Mesenchymal stem cell (in vitro differentiated cells and primary cell): Measurements from ENCODE around the gene STAU1.
"Not testable (repeated sequence)": the region's sequence is repeated elsewhere in the genome, so short reads cannot be mapped to it uniquely, and the experiment has no call there.

Source experiments
- DNase-seq: peaks from one replicate; pipeline ENCODE4 v3.0.0-alpha.2; 2013
- H2AFZ ChIP-seq: one replicate; pipeline ENCODE4 v1.6.1; 2013; ENCODE audit warnings: low read depth, mild to moderate bottlenecking, control low read depth, inconsistent platforms, low read length, moderate library complexity
- H2AK5ac ChIP-seq: 2 replicates; pipeline ENCODE4 v1.6.1; 2013; ENCODE audit warnings: low read length, moderate library complexity, mild to moderate bottlenecking, inconsistent platforms; ENCODE audit not compliant: severe bottlenecking
- H2BK120ac ChIP-seq: one replicate; pipeline ENCODE4 v1.6.1; 2013; ENCODE audit warnings: low read depth, mild to moderate bottlenecking, inconsistent platforms, low read length, moderate library complexity
- H2BK12ac ChIP-seq, 2 experiments: one replicate each; pipeline ENCODE4 v1.6.1; 2013; ENCODE audit warnings: inconsistent platforms in 2 of 2, low read length in 2 of 2, mild to moderate bottlenecking in 2 of 2, moderate library complexity in 2 of 2, control low read depth in 1 of 2
- H2BK15ac ChIP-seq: one replicate; pipeline ENCODE4 v1.6.1; 2013; ENCODE audit warnings: mild to moderate bottlenecking, low read depth, inconsistent platforms; ENCODE audit not compliant: poor library complexity, severe bottlenecking
- H2BK5ac ChIP-seq: 2 replicates; pipeline ENCODE4 v1.6.1; 2013; ENCODE audit warnings: low read depth, mild to moderate bottlenecking, low read length, control low read depth, inconsistent platforms; ENCODE audit not compliant: poor library complexity, severe bottlenecking
- H3K14ac ChIP-seq, 2 experiments: one replicate each; pipeline ENCODE4 v1.6.1; 2013; ENCODE audit warnings: inconsistent platforms in 2 of 2, low read length in 2 of 2, control low read depth in 1 of 2, mild to moderate bottlenecking in 1 of 2, moderate library complexity in 1 of 2
- H3K18ac ChIP-seq, 2 experiments: one replicate each; pipeline ENCODE4 v1.6.1; 2013; ENCODE audit warnings: inconsistent platforms in 2 of 2, low read length in 2 of 2, control low read depth in 1 of 2, low read depth in 1 of 2, mild to moderate bottlenecking in 1 of 2
- H3K23ac ChIP-seq, 2 experiments: one replicate each; pipeline ENCODE4 v1.6.1; 2013; ENCODE audit warnings: inconsistent platforms in 2 of 2, low read length in 2 of 2, mild to moderate bottlenecking in 2 of 2, moderate library complexity in 2 of 2, control low read depth in 1 of 2
- H3K27ac ChIP-seq: 2 replicates; pipeline ENCODE4 v1.5.1; 2013; ENCODE audit warnings: mild to moderate bottlenecking, moderate library complexity, low read length, control low read depth, inconsistent platforms; ENCODE audit not compliant: poor library complexity, severe bottlenecking
- H3K27me3 ChIP-seq, 2 experiments: 2 replicates each; pipeline versions ENCODE4 v1.6.1 to v1.7.0; 2013; ENCODE audit warnings: low read length in 2 of 2, mild to moderate bottlenecking in 2 of 2, moderate library complexity in 2 of 2, control low read depth in 1 of 2, inconsistent platforms in 1 of 2; ENCODE audit not compliant: control insufficient read depth in 1 of 2, insufficient read depth in 1 of 2
- H3K36me3 ChIP-seq, 2 experiments: 2 replicates each; pipeline versions ENCODE4 v1.6.1 to v1.7.0; 2013; ENCODE audit warnings: low read length in 2 of 2, control low read depth in 1 of 2, inconsistent platforms in 1 of 2, low read depth in 1 of 2, mild to moderate bottlenecking in 1 of 2; ENCODE audit not compliant: insufficient read depth in 2 of 2, control insufficient read depth in 1 of 2
- H3K4ac ChIP-seq, 2 experiments: one replicate each; pipeline ENCODE4 v1.6.1; 2013; ENCODE audit warnings: inconsistent platforms in 2 of 2, low read length in 2 of 2, mild to moderate bottlenecking in 2 of 2, moderate library complexity in 2 of 2, control low read depth in 1 of 2, low read depth in 1 of 2
- H3K4me1 ChIP-seq: 2 replicates; pipeline ENCODE4 v1.6.1; 2013; ENCODE audit warnings: low read depth, low read length, control low read depth; ENCODE audit not compliant: control insufficient read depth, insufficient read depth
- H3K4me2 ChIP-seq: 2 replicates; pipeline ENCODE4 v1.6.1; 2013; ENCODE audit warnings: low read length, mild to moderate bottlenecking, inconsistent platforms; ENCODE audit not compliant: poor library complexity, severe bottlenecking
- H3K4me3 ChIP-seq, 2 experiments: 2 replicates each; pipeline versions ENCODE4 v1.5.1 to v1.7.0; 2013; ENCODE audit warnings: low read length in 2 of 2, mild to moderate bottlenecking in 2 of 2, control low read depth in 1 of 2, low read depth in 1 of 2; ENCODE audit not compliant: insufficient read depth in 1 of 2
- H3K79me1 ChIP-seq: replicated peaks from 2 replicates; pipeline ENCODE4 v1.6.1; 2013; ENCODE audit warnings: mild to moderate bottlenecking, control low read depth, low read length, inconsistent platforms; ENCODE audit not compliant: poor library complexity, severe bottlenecking
- H3K9ac ChIP-seq: 2 replicates; pipeline ENCODE4 v1.7.0; 2013; ENCODE audit warnings: mild to moderate bottlenecking, low read length, moderate library complexity
- H3K9me3 ChIP-seq: 2 replicates; pipeline ENCODE4 v1.7.0; 2013; ENCODE audit warnings: mild to moderate bottlenecking, low read length; ENCODE audit not compliant: control insufficient read depth
- H4K8ac ChIP-seq: one replicate; pipeline ENCODE4 v1.6.1; 2013; ENCODE audit warnings: inconsistent platforms, mild to moderate bottlenecking, low read length, moderate library complexity
- H4K91ac ChIP-seq: one replicate; pipeline ENCODE4 v1.6.1; 2013; ENCODE audit warnings: mild to moderate bottlenecking, low read length, inconsistent platforms
- WGBS: methylation state at CpG from one replicate; pipeline ENCODE4 v1.1.7; 2013; ENCODE audit warnings: mixed read lengths; 5-methylcytosine and 5-hydroxymethylcytosine counted together

STAU1 gene

DNA sequence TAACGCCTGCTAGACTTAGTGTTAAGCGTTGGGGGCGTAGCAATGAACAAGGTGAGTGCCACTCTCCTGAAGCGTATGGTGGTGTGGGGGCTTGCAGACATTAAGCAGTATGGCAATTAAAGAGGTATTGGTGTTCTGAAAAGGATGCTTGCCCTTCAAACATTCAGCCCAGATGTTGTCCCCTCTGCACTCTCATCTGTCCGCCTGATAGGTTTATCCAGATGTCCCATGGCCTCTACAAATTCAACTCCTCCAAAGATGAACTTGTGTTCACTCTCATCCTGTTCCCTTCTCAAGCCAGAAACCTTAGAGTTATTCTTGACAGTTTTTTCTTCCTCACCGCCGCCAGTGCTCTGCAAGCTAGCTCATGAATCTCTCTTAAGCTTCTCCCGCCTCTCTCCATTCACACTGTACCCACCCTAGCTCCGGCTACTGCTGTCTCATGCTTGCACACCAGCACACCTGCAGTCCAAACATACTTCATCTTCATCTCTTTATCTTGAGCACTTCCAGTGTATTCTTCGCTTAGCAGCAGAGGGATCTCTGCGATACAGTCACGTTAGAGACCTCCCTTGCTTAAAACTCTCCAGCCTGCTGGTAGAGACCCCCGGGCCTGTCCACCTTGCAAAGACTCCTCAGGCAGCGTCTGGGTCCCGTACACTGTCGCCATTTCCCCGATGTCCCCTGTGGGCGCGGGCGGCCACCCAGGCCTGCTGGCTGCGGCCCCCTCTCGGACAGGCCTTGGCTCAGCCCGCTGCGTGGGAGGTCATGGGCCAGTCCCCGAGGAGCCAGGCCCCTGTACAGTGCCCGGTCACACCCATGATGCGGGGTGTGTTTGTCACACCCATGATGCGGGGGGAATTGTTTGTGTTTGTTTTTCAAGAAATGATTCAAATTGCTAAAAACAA is 32.0 kb upstream of the STAU1 start:
- Histone ChIP-seq H3K9me3 (no peaks in the 10 kb centered on the region), H3K4me2 (peak overlapping the region; percentile 64), H2AK5ac (no peak overlapping the region), H2BK5ac (no peak overlapping the region), H3K9ac (peak overlapping the region; percentile 93), H3K4me3 (peak overlapping the region; percentile 80 to 96), H3K36me3 (peaks cover 35 to 37% of the 10 kb centered on the region in 2 experiments), H3K79me1 (peaks cover 19% of the 10 kb centered on the region), H2AFZ (no peak overlapping the region), H3K4ac (peak overlapping the region in 1 of 2 experiments; percentile 44), H3K18ac (no peak overlapping the region), H2BK120ac (no peak overlapping the region), H2BK12ac (no peak overlapping the region), H3K27ac (no peak overlapping the region), H3K4me1 (peaks cover 9% of the 10 kb centered on the region), H3K27me3 (no peaks in the 10 kb centered on the region), H2BK15ac (no peak overlapping the region), H3K23ac (no peak overlapping the region), H4K91ac (peak overlapping the region; percentile 70), H4K8ac (no peak overlapping the region), H3K14ac (peak overlapping the region in 1 of 2 experiments; percentile 19)
- WGBS, result 75% methylated on average over 25 of the region's 28 CpGs
- peak; percentile 14 for DNase-seq

DNA sequence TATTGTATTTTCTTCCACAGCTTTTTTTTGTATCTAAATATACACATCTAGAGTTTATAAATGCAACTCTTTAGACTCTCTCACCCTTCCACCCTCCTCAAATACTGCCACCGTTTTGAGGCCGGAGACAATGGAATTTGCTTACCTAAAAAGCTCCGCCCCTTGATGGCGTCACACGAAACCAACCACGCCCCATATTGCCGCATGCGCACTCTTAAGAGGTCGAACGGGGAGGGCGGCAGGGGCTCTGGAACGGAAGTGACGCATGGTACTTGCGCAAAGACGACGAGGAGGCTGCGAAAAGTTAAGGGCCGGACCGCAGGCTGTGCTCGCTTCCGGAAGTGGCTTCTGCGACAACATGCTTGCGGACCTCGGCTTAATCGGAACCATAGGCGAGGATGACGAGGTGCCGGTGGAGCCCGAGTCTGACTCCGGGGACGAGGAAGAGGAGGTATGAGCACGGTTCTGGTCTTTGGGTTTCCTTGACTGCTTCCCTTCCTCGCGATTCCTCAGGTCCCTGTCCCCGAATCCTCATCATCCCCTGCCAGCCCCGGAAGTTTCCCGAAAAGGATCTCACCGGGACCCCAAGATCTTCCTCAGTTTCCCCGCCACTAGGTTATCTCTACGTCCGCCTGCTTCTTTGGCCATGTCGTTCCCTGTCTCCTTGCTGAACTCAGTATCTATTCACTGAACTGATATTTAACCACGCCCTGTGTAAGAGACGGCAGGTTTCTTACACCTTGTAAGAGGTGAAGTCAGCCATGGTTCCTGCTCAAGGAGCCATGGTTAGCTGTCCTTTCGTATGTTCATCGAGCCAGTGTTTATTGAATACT is 31.2 kb upstream of the STAU1 start, which contains the start of gene DDX27:
Gene DDX27 (plus strand): TSS at position 326 of the 833 bp plus-strand sequence. CDS start 33 bp downstream, at position 359.
- Histone ChIP-seq H3K4me2 (peak within 1 kb of the TSS; percentile 64), H3K4me3 (peak within 1 kb of the TSS; percentile 80 to 96), H2AK5ac (no peak within 1 kb of the TSS), H2BK12ac (no peak within 1 kb of the TSS), H3K4ac (peak within 1 kb of the TSS in 1 of 2 experiments; percentile 44), H3K79me1 (peaks cover 17% of the 10 kb centered on the region), H3K18ac (peak within 1 kb of the TSS; percentile 25 to 89), H2BK5ac (no peak within 1 kb of the TSS), H3K23ac (no peak within 1 kb of the TSS), H3K4me1 (peaks cover 9% of the 10 kb centered on the region), H4K91ac (peak within 1 kb of the TSS; percentile 90), H2AFZ (no peak within 1 kb of the TSS), H3K27ac (peak within 1 kb of the TSS; percentile 59), H2BK120ac (peak within 1 kb of the TSS; percentile 73), H2BK15ac (no peak within 1 kb of the TSS), H4K8ac (peak within 1 kb of the TSS; percentile 87), H3K9me3 (no peaks in the 10 kb centered on the region), H3K27me3 (no peaks in the 10 kb centered on the region), H3K14ac (peak within 1 kb of the TSS in 1 of 2 experiments; percentile 19), H3K36me3 (peaks cover 27 to 29% of the 10 kb centered on the region in 2 experiments), H3K9ac (peak within 1 kb of the TSS; percentile 93)
- under 1% methylated on average over 46 of the region's 46 CpGs for WGBS
- DNase-seq, result peak; percentile 98

DNA sequence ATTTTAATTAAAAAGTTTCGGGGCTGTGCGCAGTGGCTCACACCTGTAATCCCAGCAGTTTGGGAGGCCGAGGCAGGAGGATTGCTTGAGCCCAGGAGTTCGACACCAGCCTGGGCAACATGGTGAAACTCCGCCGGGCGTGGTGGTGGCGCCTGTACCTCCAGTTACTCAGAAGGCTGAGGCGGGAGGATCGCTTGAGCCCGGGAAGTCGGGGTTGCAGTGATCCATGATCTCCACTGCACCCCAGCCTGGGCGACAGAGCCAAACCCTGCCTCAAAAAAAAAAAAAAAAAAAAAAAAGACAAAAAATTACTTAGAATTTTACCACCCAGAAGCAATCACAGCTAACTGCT is 30.6 kb upstream of the STAU1 start:
- peak overlapping the region; percentile 84 for H4K8ac ChIP-seq
- H2BK5ac ChIP-seq, H3K4ac ChIP-seq, H3K9me3 ChIP-seq, H2AK5ac ChIP-seq, DNase-seq, H3K27me3 ChIP-seq, H3K27ac ChIP-seq, H3K4me2 ChIP-seq, H3K4me1 ChIP-seq, H3K14ac ChIP-seq, H2AFZ ChIP-seq, H2BK12ac ChIP-seq, H2BK15ac ChIP-seq, H3K23ac ChIP-seq: not testable (repeated sequence)
- H3K18ac ChIP-seq, result peak overlapping the region; percentile 25 to 33
- H2BK120ac ChIP-seq, result peak overlapping the region; percentile 73
- H4K91ac ChIP-seq, result peak overlapping the region; percentile 90
- WGBS, result 70% methylated on average over 13 of the region's 13 CpGs
- peaks cover 21 to 23% of the 10 kb centered on the region in 2 experiments for H3K36me3 ChIP-seq
- peak overlapping the region in 1 of 2 experiments; percentile 96 for H3K4me3 ChIP-seq
- H3K79me1 ChIP-seq, result peaks cover 13% of the 10 kb centered on the region
- peak overlapping the region; percentile 93 for H3K9ac ChIP-seq
